K562 (cell line): ENCODE results near the gene AGFG2. TPM values are rescaled to one million over a fixed set of nuclear protein-coding genes. Genes with fewer than 3 reads are reported as not detected.

Experiments used
- ASH1L ChIP-seq: fragments of 450-650 bp; IDR thresholded peaks from 2 replicates; pipeline ENCODE4 v1.6.1; 2018; ENCODE audit warnings: borderline replicate concordance, mild to moderate bottlenecking, low read depth; ENCODE audit not compliant: partially characterized antibody
- BDP1 ChIP-seq: IDR thresholded peaks from 3 replicates; pipeline ENCODE4 v1.6.1; 2011; ENCODE audit not compliant: insufficient read length, insufficient read depth
- ERF ChIP-seq: fragments of 450-650 bp; formaldehyde crosslinking; IDR thresholded peaks from 2 replicates; pipeline ENCODE4 v1.4.0; 2020; ENCODE audit warnings: mild to moderate bottlenecking, mixed read lengths
- HNRNPK ChIP-seq: fragments of 200-400 bp; formaldehyde crosslinking; IDR thresholded peaks from one replicate; pipeline ENCODE4 v1.6.1; 2018; ENCODE audit warnings: mild to moderate bottlenecking, low read depth, low read length; ENCODE audit not compliant: poor library complexity, severe bottlenecking
- NRF1 ChIP-seq, 2 experiments: fragments of 450-650 bp; IDR thresholded peaks in 1 of 2; conservative IDR thresholded peaks in 1 of 2; 2 replicates each; pipeline ENCODE4 v1.6.1; 2014; ENCODE audit warnings: mild to moderate bottlenecking in 2 of 2
- PRMT5 ChIP-seq: sonication (generic); formaldehyde crosslinking; IDR thresholded peaks from 2 replicates; pipeline ENCODE4 v1.5.0; 2020; ENCODE audit warnings: missing genetic modification reagents
- RAD51 ChIP-seq: fragments of 450-650 bp; IDR thresholded peaks from 2 replicates; pipeline ENCODE4 v1.7.1; 2016; ENCODE audit warnings: low read depth, mild to moderate bottlenecking, borderline replicate concordance
- SIN3A ChIP-seq, 2 experiments: fragments of 150-350 bp in 1 of 2; IDR thresholded peaks; 2 replicates each; pipeline ENCODE4 v1.6.1; 2011 to 2016; ENCODE audit warnings: borderline replicate concordance in 2 of 2, low read depth in 2 of 2, low read length in 2 of 2, mild to moderate bottlenecking in 2 of 2, moderate library complexity in 2 of 2; ENCODE audit not compliant: control insufficient read depth in 1 of 2
- SIN3B ChIP-seq: fragments of 450-650 bp; IDR thresholded peaks from 2 replicates; pipeline ENCODE4 v1.6.1; 2017; ENCODE audit warnings: low read depth, mild to moderate bottlenecking, moderate library complexity
- SMARCC2 ChIP-seq: fragments of 450-650 bp; IDR thresholded peaks from 2 replicates; pipeline ENCODE4 v1.6.1; 2017; ENCODE audit warnings: antibody characterized with exemption, moderate library complexity, mild to moderate bottlenecking, low read depth
- STAT5A ChIP-seq: IDR thresholded peaks from 2 replicates; pipeline ENCODE4 v1.6.1; 2012; ENCODE audit warnings: low read length, inconsistent platforms, borderline replicate concordance
- TEAD1 ChIP-seq, 2 experiments: fragments of 450-650 bp in 1 of 2; sonication (generic) in 1 of 2; formaldehyde crosslinking; IDR thresholded peaks; 2 replicates each; pipeline versions ENCODE4 v1.4.0 to v1.8.0; 2020 to 2022; ENCODE audit warnings: mild to moderate bottlenecking in 2 of 2, missing genetic modification reagents in 1 of 2
- TGIF2 ChIP-seq: sonication (generic); formaldehyde crosslinking; IDR thresholded peaks from 2 replicates; pipeline ENCODE4 v1.8.1; 2022; ENCODE audit warnings: mild to moderate bottlenecking, missing genetic modification reagents, moderate library complexity
- ZFP91 ChIP-seq: sonication (generic); formaldehyde crosslinking; IDR thresholded peaks from 2 replicates; pipeline ENCODE4 v1.8.0; 2022; ENCODE audit warnings: mild to moderate bottlenecking, missing genetic modification reagents
- ZNF431 ChIP-seq: sonication (generic); formaldehyde crosslinking; IDR thresholded peaks from 2 replicates; pipeline ENCODE4 v1.8.0; 2022; ENCODE audit warnings: mild to moderate bottlenecking, missing genetic modification reagents
- polyA plus RNA-seq, 8 experiments: library from polyadenylated mRNA; depleted of rRNA in 4 of 8; stranded (reverse) in 5 of 8; unstranded in 3 of 8; fragments of >200 nt; fragmentation: Nextera tagmentation in 2 of 8; fragmentation: Illumina TruSeq in 1 of 8; extraction: Ambion mirVana in 2 of 8; extraction: Trizol in 1 of 8; gene quantifications; 2 replicates each; pipeline versions ENCODE4 v1.2.1 to v1.2.3, GENCODE V29; 2011 to 2014; ENCODE audit warnings: inconsistent platforms in 1 of 8, missing spikeins in 1 of 8
- total RNA-seq, 7 experiments: library from RNA; depleted of rRNA in 6 of 7; stranded (reverse); fragments of >200 nt in 6 of 7; fragmentation: Illumina TruSeq in 2 of 7; extraction: Trizol in 2 of 7; gene quantifications; 2 replicates each; pipeline versions ENCODE4 v1.2.1 to v1.2.3, GENCODE V29; 2011 to 2021; ENCODE audit warnings: low replicate concordance in 1 of 7
- TF ChIP-seq, protein P1 (sequence below): fragments of 250-450 bp; sonication (Bioruptor Pico); IDR thresholded peaks from 2 replicates; pipeline ENCODE4 v1.8.0; 2022; ENCODE audit warnings: moderate library complexity, mild to moderate bottlenecking, inconsistent platforms
- TF ChIP-seq, protein P2 (sequence below): IDR thresholded peaks from 2 replicates; pipeline ENCODE4 v1.6.1; 2016; ENCODE audit warnings: missing genetic modification characterization, missing compliant biosample characterization
- TF ChIP-seq, protein P3 (sequence below): fragments of 250-450 bp; sonication (Bioruptor Pico); IDR thresholded peaks from 2 replicates; pipeline ENCODE4 v1.9.0; 2021; ENCODE audit warnings: mild to moderate bottlenecking
- TF ChIP-seq, protein P4 (sequence below): fragments of 200-800 bp; sonication (Bioruptor generic); IDR thresholded peaks from 2 replicates; pipeline ENCODE4 v1.6.1; 2017; ENCODE audit warnings: missing genetic modification characterization, missing compliant biosample characterization

Gene AGFG2
- total and polyA plus RNA-seq, 9 of the 15 experiments (the other 6 are each of a cell fraction or from before 2014, with no cell fraction given), result 0.31 to 23.1 (median 6.5) TPM

DNA sequence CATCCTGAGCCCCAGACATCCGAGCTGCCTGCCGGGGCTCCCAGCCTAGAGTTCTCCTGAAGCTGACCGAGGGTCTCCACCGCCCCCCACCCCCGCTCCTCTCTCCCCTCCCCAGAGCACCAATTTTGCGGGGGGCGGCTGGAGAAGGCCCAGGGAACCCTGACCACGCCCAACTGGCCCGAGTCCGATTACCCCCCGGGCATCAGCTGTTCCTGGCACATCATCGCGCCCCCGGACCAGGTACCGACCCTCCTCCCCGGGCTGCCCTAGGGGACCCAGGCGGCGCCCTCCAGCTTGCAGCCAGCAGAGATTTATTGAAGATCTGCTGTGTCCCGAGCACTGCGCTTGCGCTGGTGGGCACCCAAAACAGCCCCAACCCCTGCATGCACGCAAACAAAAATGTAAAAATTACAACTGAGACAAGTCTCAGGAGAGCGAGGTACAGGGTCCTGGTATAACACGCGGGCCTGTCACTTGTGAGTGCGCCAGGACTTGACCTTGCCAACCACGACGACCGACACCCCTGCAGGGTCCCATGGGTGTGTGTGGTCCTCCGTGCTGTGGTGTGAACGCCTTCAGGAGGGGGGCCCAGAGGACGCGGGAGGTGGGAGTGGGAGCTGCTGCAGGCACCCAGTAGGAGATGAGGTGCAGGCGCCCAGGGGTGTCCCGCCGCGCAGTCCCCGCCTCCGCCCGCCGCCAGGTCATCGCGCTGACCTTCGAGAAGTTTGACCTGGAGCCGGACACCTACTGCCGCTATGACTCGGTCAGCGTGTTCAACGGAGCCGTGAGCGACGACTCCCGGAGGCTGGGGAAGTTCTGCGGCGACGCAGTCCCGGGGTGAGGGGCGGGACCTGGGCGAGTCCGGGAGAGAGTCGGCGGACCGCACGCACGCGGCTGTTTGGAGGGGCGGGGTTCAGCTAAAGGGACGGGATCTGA lies 66.2 kb downstream of the AGFG2 start (continued):
- no peak for TF ChIP-seq TGIF2 (CRISPR knock-in tag)
- no peak for TF ChIP-seq ZNF431 (CRISPR knock-in tag)
- TF ChIP-seq, protein P1, sequence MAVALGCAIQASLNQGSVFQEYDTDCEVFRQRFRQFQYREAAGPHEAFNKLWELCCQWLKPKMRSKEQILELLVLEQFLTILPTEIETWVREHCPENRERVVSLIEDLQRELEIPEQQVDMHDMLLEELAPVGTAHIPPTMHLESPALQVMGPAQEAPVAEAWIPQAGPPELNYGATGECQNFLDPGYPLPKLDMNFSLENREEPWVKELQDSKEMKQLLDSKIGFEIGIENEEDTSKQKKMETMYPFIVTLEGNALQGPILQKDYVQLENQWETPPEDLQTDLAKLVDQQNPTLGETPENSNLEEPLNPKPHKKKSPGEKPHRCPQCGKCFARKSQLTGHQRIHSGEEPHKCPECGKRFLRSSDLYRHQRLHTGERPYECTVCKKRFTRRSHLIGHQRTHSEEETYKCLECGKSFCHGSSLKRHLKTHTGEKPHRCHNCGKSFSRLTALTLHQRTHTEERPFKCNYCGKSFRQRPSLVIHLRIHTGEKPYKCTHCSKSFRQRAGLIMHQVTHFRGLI (CRISPR knock-in tag), result no peak
- TF ChIP-seq, protein P2, sequence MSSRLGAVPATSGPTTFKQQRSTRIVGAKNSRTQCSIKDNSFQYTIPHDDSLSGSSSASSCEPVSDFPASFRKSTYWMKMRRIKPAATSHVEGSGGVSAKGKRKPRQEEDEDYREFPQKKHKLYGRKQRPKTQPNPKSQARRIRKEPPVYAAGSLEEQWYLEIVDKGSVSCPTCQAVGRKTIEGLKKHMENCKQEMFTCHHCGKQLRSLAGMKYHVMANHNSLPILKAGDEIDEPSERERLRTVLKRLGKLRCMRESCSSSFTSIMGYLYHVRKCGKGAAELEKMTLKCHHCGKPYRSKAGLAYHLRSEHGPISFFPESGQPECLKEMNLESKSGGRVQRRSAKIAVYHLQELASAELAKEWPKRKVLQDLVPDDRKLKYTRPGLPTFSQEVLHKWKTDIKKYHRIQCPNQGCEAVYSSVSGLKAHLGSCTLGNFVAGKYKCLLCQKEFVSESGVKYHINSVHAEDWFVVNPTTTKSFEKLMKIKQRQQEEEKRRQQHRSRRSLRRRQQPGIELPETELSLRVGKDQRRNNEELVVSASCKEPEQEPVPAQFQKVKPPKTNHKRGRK, result no peak
- TF ChIP-seq SIN3A (IDR thresholded peaks at IDR 0.05; ENCODE audit: borderline replicate concordance in 2 of 2, control insufficient read depth in 1 of 2, low read depth in 2 of 2, low read length in 2 of 2), result no peak
- TF ChIP-seq ERF (CRISPR knock-in tag), result no peak
- no peak for TF ChIP-seq ZFP91 (CRISPR knock-in tag)
- no peak for TF ChIP-seq TEAD1 (CRISPR knock-in tag; IDR thresholded peaks at IDR 0.05)
- no peak for TF ChIP-seq ASH1L
- TF ChIP-seq HNRNPK, result no peak
- no peak for TF ChIP-seq RAD51
- TF ChIP-seq, protein P3, sequence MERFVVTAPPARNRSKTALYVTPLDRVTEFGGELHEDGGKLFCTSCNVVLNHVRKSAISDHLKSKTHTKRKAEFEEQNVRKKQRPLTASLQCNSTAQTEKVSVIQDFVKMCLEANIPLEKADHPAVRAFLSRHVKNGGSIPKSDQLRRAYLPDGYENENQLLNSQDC (CRISPR knock-in tag), result no peak
- TF ChIP-seq SIN3B, result no peak
- no peak for TF ChIP-seq BDP1
- TF ChIP-seq, protein P4, sequence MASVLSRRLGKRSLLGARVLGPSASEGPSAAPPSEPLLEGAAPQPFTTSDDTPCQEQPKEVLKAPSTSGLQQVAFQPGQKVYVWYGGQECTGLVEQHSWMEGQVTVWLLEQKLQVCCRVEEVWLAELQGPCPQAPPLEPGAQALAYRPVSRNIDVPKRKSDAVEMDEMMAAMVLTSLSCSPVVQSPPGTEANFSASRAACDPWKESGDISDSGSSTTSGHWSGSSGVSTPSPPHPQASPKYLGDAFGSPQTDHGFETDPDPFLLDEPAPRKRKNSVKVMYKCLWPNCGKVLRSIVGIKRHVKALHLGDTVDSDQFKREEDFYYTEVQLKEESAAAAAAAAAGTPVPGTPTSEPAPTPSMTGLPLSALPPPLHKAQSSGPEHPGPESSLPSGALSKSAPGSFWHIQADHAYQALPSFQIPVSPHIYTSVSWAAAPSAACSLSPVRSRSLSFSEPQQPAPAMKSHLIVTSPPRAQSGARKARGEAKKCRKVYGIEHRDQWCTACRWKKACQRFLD (CRISPR knock-in tag), result peak; percentile 34; the same call in 1 of the 2 replicates
- TF ChIP-seq PRMT5, result no peak
- TF ChIP-seq STAT5A, result no peak
- peak; percentile 73 to 79 for TF ChIP-seq NRF1 (conservative IDR thresholded peaks at IDR 0.05 in 1 of 2, IDR thresholded peaks at IDR 0.05 in 1 of 2)
- TF ChIP-seq SMARCC2, result no peak
